HUDEP-2 (cell line): ENCODE data around the gene ZHX3.

ENCODE experiments used
- DNase-seq, 76 experiments: peaks; one replicate each; lab custom pipeline; 2025; ENCODE audit not compliant: unreplicated experiment in 76 of 76; lab: John Stamatoyannopoulos, UW

The ZHX3 gene

GRCh38 chr20:41163821-41164220, 153.7 kb downstream of the ZHX3 start:
- DNase-seq: no peak

- no peak for DNase-seq
Measured at GRCh38 chr20:41162396-41162795, 155.1 kb downstream of the ZHX3 start.

- DNase-seq: no peak
Measured at GRCh38 chr20:41161886-41162285, 155.6 kb downstream of the ZHX3 start.

GRCh38 chr20:41160686-41161085, 156.8 kb downstream of the ZHX3 start:
- DNase-seq: no peak

GRCh38 chr20:41159547-41159946, 158.0 kb downstream of the ZHX3 start:
- no peak for DNase-seq

GRCh38 chr20:41158082-41158625, 159.4 kb downstream of the ZHX3 start:
- no peak for DNase-seq

GRCh38 chr20:41155261-41155660, 162.3 kb downstream of the ZHX3 start:
- no peak for DNase-seq

GRCh38 chr20:41154436-41155176, 162.9 kb downstream of the ZHX3 start:
- DNase-seq: no peak

GRCh38 chr20:41152108-41152757, 165.3 kb downstream of the ZHX3 start:
- DNase-seq: no peak

GRCh38 chr20:41151134-41151869, 166.2 kb downstream of the ZHX3 start:
- no peak for DNase-seq

GRCh38 chr20:41150664-41151063, 166.9 kb downstream of the ZHX3 start:
- DNase-seq: peak in 12 of 76 experiments; percentile 6 to 25 (median 13)

- no peak for DNase-seq
Measured at GRCh38 chr20:41148942-41149341, 168.6 kb downstream of the ZHX3 start.

GRCh38 chr20:41147767-41148191, 169.8 kb downstream of the ZHX3 start:
- no peak for DNase-seq

- no peak for DNase-seq
Measured at GRCh38 chr20:41145821-41146620, 171.5 kb downstream of the ZHX3 start.

- DNase-seq: no peak
Measured at GRCh38 chr20:41145317-41145716, 172.2 kb downstream of the ZHX3 start.

GRCh38 chr20:41143354-41143753, 174.2 kb downstream of the ZHX3 start:
- no peak for DNase-seq

GRCh38 chr20:41142919-41143318, 174.6 kb downstream of the ZHX3 start:
- peak in 20 of 76 experiments; percentile 5 to 45 (median 18) for DNase-seq

GRCh38 chr20:41142245-41142644, 175.3 kb downstream of the ZHX3 start:
- no peak for DNase-seq

- no peak for DNase-seq
Measured at GRCh38 chr20:41141153-41141815, 176.2 kb downstream of the ZHX3 start.
